ENCODE results near the gene KAT6B.
"Not testable (repeated sequence)": the region's sequence is repeated elsewhere in the genome, so short reads cannot be mapped to it uniquely, and the experiment has no call there.

KAT6B gene

GRCh38 chr10:74875068-74875467 lies 48.7 kb downstream of the KAT6B start:
- Histone ChIP-seq H3K4me2 (no peak overlapping the region), H3K79me2 (ENCODE audit: insufficient read depth, low read depth) (no peaks in the 10 kb centered on the region), H3K36me3 (ENCODE audit: insufficient read depth) (no peaks in the 10 kb centered on the region), H4K20me1 (ENCODE audit: insufficient read depth) (no peaks in the 10 kb centered on the region), H3K9ac (no peak overlapping the region), H3K27me3 (ENCODE audit: insufficient read depth, low read depth) (no peaks in the 10 kb centered on the region), H3K4me1 (ENCODE audit: low read depth, poor library complexity, severe bottlenecking) (no peaks in the 10 kb centered on the region), H3K4me3 (IDR thresholded peaks at IDR 0.05; ENCODE audit: insufficient read depth, low read depth, low read length) (no peak overlapping the region), H2AFZ (ENCODE audit: low read depth) (no peak overlapping the region), H3K27ac (no peak overlapping the region)
- no peak for TF ChIP-seq CTCF (conservative IDR thresholded peaks at IDR 0.05; ENCODE audit: low read depth, low read length)

- no peak overlapping the region for H3K4me2 ChIP-seq
Measured at GRCh38 chr10:74875966-74876365, 49.6 kb downstream of the KAT6B start.

GRCh38 chr10:74877054-74877453 lies 50.7 kb downstream of the KAT6B start:
- H3K79me2 ChIP-seq (ENCODE audit: insufficient read depth, low read depth); H3K4me3 ChIP-seq (IDR thresholded peaks at IDR 0.05; ENCODE audit: insufficient read depth, low read depth, low read length); H3K9ac ChIP-seq; H3K27ac ChIP-seq; H2AFZ ChIP-seq (ENCODE audit: low read depth); H4K20me1 ChIP-seq (ENCODE audit: insufficient read depth); H3K36me3 ChIP-seq (ENCODE audit: insufficient read depth); H3K27me3 ChIP-seq (ENCODE audit: insufficient read depth, low read depth); H3K4me2 ChIP-seq; H3K4me1 ChIP-seq (ENCODE audit: low read depth, poor library complexity, severe bottlenecking): not testable (repeated sequence)

More at GRCh38 chr10:74875966-74876365, 49.6 kb downstream of the KAT6B start:
- no peak for TF ChIP-seq CTCF (conservative IDR thresholded peaks at IDR 0.05; ENCODE audit: low read depth, low read length)
- Histone ChIP-seq H3K4me3 (IDR thresholded peaks at IDR 0.05; ENCODE audit: insufficient read depth, low read depth, low read length) (no peak overlapping the region), H3K36me3 (ENCODE audit: insufficient read depth) (no peaks in the 10 kb centered on the region), H3K27ac (no peak overlapping the region), H4K20me1 (ENCODE audit: insufficient read depth) (no peaks in the 10 kb centered on the region), H2AFZ (ENCODE audit: low read depth) (no peak overlapping the region), H3K79me2 (ENCODE audit: insufficient read depth, low read depth) (no peaks in the 10 kb centered on the region), H3K27me3 (ENCODE audit: insufficient read depth, low read depth) (no peaks in the 10 kb centered on the region), H3K9ac (no peak overlapping the region), H3K4me1 (ENCODE audit: low read depth, poor library complexity, severe bottlenecking) (no peaks in the 10 kb centered on the region)

GRCh38 chr10:74877898-74878297 lies 51.5 kb downstream of the KAT6B start:
- no peak for TF ChIP-seq CTCF (conservative IDR thresholded peaks at IDR 0.05; ENCODE audit: low read depth, low read length)
- Histone ChIP-seq H3K27ac (no peak overlapping the region), H3K9ac (no peak overlapping the region), H3K4me3 (IDR thresholded peaks at IDR 0.05; ENCODE audit: insufficient read depth, low read depth, low read length) (no peak overlapping the region), H3K4me2 (no peak overlapping the region), H3K4me1 (ENCODE audit: low read depth, poor library complexity, severe bottlenecking) (no peaks in the 10 kb centered on the region), H4K20me1 (ENCODE audit: insufficient read depth) (no peaks in the 10 kb centered on the region), H2AFZ (ENCODE audit: low read depth) (no peak overlapping the region), H3K79me2 (ENCODE audit: insufficient read depth, low read depth) (no peaks in the 10 kb centered on the region), H3K36me3 (ENCODE audit: insufficient read depth) (no peaks in the 10 kb centered on the region), H3K27me3 (ENCODE audit: insufficient read depth, low read depth) (no peaks in the 10 kb centered on the region)

- H3K9ac ChIP-seq, result no peak overlapping the region
- H3K27ac ChIP-seq, result no peak overlapping the region
- no peak overlapping the region for H3K4me3 ChIP-seq (IDR thresholded peaks at IDR 0.05; ENCODE audit: insufficient read depth, low read depth, low read length)
- no peak for TF ChIP-seq CTCF (conservative IDR thresholded peaks at IDR 0.05; ENCODE audit: low read depth, low read length)
- H2AFZ ChIP-seq (ENCODE audit: low read depth), result no peak overlapping the region
- no peak overlapping the region for H3K4me2 ChIP-seq
- H3K36me3 ChIP-seq (ENCODE audit: insufficient read depth), result no peaks in the 10 kb centered on the region
- no peaks in the 10 kb centered on the region for H3K4me1 ChIP-seq (ENCODE audit: low read depth, poor library complexity, severe bottlenecking)
- H4K20me1 ChIP-seq (ENCODE audit: insufficient read depth), result no peaks in the 10 kb centered on the region
- no peaks in the 10 kb centered on the region for H3K27me3 ChIP-seq (ENCODE audit: insufficient read depth, low read depth)
- H3K79me2 ChIP-seq (ENCODE audit: insufficient read depth, low read depth), result no peaks in the 10 kb centered on the region
Measured at GRCh38 chr10:74880041-74880440, 53.6 kb downstream of the KAT6B start.

All from KMS-11 (cell line).